Measurements from ENCODE around the gene MUL1.
"Not testable (repeated sequence)": the region's sequence is repeated elsewhere in the genome, so short reads cannot be mapped to it uniquely, and the experiment has no call there.

MUL1 gene

DNA sequence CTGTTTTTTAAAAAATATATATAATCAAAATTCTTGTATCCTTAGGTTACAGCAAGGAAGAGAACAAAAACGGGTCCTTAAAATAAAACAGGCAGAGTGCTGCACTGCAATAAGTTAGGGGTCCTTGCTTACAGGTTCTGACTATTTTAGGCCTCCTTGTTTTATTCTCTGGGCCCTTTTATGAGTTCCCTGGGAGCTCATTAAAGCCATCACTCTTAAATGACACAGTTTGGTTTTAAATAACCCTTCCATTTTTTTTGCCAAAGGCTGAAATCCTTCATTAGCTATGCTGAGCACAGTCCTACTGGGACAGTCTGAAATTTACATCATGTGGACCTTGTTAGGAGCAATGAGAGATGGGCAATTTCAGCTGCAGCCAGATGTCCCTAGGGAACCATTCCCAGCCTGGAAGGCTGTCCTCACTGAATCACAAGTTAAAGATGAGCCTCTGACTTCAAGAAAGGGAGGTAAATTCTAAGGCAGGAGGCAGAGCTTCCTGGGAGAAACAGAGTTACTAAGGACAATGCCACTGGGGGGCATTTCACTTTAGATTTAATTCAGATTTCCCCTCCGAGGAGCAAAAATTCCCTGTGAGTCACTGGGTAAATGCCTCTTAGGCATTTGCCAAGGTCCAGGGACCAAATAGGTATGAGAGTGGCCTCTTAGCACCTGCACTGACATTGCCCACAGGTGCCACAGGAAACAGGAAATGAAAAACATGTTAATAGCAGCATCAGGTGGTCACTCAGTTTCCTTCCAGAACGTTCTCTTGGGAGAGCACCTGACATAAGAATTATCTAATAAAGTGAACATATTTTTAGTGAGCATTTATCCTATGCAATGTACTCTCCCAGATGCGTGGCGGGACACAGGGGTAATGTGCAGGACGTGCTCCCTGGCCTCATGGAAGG is 3.8 kb upstream of the MUL1 start:
- no peak for DNase-seq (ENCODE audit: low spot score)

DNA sequence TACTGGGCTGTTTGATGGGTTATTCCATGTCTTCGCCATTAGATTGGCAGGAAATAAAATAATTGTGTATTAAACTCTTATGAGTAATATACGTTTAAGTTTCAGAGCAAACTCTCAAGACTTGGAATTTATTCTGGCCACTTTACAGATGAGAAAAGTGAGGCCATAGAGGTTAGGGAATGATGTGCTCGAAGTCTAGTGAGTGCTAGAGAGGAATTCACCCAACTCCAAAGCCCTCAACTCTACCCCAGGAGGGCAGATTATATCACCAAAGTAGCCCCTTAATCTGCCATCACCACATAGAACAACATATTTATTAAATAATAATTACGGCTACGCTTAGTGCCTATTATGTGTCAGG is 440 bp upstream of the MUL1 start:
- DNase-seq (ENCODE audit: low spot score), result peak; percentile 11

DNA sequence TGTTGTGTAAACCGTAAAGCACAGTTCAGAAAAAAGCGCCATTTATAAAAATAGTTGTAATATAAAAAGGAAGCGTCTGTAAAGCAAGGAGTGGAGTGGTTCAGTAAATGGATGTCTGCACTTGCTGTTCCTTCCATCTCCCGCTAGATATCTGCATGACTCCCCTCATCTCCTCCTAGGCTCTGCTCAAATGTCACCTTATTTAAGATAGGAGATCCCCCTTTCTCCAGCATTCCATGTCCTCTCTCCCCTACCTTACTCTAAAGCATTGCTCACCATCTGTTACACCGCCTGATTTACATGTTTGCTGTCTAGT is 745 bp downstream of the MUL1 start:
- no peak for DNase-seq (ENCODE audit: low spot score)

DNA sequence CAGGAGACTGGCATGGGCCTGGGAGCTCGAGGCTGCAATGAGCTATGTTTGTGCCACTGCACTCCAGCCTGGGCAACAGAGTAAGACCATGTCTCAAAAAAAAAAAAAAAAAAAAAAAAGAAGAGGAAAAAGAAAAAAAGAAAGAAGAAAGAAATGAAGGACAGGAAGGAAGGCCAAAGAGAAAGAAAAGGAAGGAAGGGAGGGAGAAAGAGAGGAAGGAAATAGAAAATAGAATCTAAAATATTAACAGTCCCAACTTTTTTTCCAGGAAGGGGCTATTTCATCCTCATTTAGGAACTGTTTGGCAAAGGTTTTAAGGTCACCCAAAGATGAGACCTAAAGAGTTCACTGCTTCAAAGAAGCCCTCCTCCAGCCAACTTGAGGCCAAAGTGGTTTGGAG is 2.5 kb downstream of the MUL1 start:
- no peak for DNase-seq (ENCODE audit: low spot score)

DNA sequence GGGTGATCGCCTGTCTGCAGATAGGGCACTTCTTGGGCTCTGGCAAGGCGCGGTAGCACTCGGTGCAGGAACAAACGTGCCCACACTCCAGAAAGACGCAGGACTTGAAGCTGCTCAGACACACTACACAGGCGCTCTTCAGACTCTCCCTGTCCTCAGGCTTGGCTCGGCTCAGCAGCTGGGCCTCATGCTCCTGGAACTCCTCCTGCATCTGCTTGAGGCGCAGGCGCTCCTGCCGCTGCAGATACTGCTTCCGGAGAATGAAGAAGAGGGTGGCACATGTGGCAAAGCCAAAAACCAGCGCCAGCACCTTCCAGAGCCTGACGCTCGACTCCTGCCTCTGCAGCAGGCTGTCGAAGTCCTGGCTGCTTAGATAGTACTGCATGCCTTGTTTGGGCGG is 7.2 kb downstream of the MUL1 start:
- DNase-seq (ENCODE audit: low spot score), result no peak

DNA sequence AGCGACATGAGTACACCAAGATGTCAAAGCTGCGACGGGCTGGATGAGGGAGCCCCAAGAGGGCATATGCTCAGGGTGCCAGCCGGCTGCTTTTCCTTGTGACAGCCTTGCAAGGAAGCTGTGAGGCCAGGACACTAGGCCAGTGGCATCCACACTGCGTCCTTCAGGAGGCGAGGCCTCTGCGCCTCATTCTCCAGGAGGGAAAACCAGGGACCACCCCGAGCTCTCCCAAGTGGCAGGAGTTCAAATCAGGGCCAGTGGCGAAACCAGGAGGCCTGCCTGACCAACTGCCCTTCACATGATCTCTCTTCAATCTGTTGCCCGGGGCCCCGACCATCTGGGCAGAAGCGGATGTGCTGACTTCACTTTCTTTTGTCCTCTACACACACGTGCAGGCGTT is 8.2 kb downstream of the MUL1 start:
- no peak for DNase-seq (ENCODE audit: low spot score)

DNA sequence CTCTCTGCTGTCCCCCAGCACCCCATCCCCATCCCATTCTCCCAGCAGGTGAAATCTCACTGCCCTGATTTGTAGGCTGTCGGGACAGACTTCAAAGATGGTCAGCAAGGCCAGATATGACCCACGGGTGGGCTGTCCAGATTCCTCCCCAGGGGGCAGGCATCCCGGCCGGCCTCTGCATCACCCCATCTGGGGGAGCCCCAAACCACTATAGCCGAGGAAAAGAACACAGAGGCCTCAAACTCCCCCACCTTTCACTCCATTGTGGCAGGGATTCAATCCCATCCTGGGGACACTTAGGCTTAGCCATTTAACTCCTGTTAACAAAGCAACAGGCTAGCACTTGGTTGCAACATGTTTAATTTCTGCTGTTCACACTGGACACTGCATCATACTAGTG is 8.8 kb downstream of the MUL1 start:
- no peak for DNase-seq (ENCODE audit: low spot score)

DNA sequence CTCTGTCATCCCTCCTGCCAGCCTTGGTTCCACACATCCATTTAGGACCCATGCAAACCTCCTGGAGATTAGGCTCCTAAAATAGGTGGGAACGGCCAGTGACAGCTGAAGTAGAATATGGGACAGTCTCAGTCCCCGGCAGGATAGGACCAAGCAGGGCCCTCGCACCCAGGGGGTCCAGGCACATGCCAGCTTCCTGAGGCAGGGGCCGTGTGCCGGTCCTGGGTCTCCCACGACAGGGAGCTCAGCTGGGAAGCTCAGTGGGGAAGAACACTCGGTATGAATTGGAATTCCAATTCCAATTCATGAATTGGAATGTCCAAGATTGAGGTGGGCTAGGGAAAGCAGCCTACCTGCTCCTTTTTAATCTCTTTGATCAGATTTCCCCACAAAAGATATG is 9.8 kb downstream of the MUL1 start:
- DNase-seq (ENCODE audit: low spot score), result no peak

DNA sequence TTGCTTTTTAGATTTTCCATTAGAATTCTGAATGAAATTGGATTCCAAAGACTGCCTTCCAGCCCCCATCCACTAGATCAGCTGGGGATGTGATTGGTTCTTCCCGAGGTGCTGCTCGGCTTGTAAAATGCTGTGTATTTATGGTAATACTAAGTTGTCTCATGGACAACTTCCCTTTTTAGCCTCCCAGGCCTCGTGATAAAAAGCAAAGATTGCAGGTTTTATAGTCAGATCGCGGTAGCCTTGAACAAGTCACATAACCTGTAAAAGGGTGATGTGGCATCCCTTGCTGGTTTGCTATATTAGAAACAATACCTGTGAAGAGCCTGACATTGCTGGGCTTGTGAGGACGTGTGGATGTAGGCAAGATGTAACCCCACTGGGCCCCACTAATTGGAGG is 10.4 kb downstream of the MUL1 start:
- no peak for DNase-seq (ENCODE audit: low spot score)

DNA sequence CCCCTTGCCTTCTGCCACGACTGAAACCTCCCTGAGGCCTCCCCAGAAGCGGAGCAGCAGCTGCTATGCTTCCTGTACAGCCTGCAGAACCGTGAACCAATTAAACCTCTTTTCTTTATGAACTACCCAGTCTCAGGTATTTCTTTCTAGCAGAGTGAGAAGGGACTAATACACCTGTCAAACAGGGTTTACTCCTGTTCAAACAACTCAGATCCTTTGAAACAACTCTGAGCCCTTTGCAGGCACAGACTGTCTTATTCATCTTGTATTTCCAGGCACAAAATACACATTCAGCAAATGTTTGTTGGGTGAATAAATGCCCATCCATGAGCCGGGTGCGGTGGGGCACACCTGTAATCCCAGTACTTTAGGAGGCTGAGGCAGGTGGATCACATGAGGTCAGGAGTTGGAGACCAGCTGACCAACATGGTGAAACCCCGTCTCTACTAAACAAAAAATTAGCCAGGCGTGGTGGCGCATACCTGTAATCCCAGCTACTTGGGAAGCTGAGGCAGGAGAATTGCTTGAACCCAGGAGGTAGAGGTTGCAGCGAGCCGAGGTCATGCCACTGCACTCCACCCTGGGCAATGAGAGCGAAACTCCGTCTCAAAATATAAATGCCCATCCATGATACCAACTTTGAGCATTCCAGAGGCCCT is 11.1 kb downstream of the MUL1 start:
- DNase-seq (ENCODE audit: low spot score), result not testable (repeated sequence)

DNA sequence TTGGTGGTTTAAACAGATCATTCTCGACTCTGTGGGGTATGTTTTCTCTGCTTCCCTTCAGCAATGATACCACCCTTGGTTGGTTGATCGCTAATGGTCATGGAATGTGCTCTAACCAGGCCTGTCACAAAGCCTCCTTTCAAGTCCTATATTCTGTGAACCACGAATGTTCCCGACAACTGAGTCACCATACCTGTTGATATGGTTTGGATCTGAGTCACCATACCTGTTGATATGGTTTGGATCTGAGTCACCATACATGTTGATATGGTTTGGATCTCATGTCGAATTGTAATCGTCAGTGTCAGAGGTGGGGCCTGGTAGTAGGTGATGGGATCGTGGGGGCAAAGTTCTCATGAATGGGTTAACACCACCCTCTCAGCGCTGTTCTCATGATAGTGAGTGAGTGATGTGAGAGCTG is 11.7 kb downstream of the MUL1 start:
- DNase-seq (ENCODE audit: low spot score), result no peak

DNA sequence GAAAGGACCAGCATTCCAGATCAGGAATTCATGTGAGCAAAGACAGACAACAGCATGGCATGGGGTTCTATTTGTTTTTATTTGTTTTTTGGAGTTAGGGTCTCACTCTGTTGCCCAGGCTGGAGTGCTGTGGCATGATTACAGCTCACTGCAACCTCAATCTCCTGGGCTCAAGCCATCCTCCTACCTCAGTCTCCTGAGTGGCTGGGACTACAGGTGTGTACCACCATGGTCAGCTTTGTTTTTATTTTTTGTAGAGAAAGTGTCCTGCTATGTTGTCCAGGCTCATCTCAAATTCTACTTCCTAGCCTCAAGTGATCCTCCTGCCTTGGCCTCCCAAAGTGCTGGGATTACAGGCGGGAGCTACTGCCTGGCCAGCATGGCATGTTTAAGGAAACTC is 12.3 kb downstream of the MUL1 start:
- no peak for DNase-seq (ENCODE audit: low spot score)

DNA sequence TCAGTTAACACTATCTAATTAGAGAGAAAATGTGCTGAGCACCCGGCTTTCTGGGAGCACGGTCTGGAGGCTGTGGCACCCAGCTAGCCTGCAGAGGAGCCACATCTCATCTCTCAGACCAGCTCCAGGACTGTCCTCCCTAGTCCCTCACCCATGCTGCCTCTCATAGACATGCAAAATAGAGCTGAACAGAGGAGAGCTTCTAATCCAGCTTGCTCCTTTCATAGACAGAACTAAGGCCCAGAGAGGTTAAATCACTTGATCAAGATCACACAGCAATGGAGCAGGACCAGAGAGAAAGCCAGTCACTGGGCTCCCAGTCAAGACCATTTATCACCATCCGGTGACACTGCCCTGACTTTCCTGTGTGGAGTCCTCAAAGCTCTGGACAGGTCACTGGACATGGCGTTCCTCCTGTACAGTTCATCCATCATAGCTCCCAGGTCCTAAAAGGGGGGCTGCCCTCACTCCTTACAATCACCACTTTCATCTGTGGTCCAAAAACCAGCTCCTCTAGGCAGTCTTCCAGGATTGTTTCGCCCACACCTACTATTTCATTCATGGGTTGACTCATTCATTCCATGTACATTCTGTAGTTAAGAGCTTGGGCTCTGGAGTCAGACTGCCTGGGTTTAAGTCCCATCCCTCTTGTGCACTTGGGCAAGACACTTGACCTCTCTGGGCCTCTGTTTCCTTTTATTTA is 13.2 kb downstream of the MUL1 start:
- DNase-seq (ENCODE audit: low spot score), result no peak

DNA sequence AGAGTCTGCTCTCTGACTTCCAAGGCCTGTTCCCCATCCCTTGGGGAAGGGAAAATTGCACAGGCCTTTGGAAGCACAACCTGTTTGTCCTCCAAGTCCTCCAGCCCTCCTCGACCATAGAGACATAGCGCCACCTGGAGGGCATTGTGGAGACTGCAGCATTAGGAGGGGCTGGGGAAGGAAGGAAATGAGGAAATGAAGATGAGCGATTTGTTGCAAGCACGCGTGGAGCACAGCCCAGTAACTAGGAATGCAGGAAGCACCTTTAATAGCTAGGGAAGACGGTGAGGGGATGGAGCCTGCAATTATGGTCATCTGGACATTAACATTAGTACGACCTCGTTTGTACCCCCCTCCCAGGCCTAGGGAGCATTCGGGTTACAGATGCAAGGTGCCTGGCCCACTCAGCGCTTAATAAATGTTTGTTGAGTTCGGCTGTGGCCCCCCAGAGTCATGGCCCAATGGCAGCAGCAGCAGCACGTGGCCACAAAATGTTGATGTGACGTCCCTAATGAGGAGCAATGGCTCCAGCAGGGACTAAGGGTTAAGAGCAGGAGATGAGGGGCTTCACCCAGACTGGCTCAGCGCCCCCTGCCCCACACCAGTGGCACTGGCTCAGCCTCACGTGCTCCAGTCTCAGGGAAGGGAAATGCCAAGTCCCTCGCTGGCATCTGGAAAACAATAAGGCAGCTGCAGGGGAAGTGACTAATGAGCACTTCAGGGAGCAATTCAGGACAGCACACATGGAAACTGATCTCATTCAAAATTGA is 13.9 kb downstream of the MUL1 start:
- peak; percentile 93 for DNase-seq (ENCODE audit: low spot score)

DNA sequence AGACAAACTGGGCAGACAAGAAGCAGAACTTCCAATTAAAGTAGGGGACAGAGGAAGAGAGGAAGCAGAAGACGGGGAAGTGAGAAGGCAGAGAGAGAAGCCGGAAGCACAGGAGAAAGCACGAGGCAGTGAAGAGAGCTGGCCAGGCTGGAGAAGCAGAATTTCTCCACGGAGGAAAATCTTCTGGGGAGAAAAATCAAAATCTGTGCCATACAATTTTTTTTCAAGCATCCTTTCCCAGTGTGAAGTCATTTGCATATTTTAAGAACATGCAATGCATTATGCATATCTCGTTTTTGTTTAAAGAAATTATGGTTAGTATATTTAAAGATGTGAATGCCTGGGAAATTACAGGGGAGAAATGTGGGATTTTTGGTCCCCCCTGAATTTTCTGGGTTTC is 14.6 kb downstream of the MUL1 start:
- DNase-seq (ENCODE audit: low spot score), result no peak

DNA sequence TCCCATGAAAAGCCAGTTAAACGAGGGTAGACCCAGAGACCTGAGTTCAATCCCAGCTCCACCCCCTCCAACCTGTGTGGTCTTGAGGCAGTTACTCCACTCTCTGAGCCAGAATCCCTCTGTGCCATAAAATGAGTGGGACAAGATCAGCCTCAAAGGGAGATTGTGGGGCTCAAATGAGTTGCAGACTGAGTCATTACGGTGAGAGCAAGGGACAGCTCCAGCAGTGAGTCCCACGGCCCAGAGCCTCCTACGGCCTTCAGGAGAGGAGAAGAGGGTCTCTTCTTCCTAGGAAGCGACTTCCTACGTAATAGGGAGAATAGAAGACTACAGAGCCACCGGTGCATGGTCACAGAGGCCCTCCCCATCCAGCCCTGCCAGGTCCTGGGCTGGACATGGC is 15.2 kb downstream of the MUL1 start:
- DNase-seq (ENCODE audit: low spot score), result no peak

DNA sequence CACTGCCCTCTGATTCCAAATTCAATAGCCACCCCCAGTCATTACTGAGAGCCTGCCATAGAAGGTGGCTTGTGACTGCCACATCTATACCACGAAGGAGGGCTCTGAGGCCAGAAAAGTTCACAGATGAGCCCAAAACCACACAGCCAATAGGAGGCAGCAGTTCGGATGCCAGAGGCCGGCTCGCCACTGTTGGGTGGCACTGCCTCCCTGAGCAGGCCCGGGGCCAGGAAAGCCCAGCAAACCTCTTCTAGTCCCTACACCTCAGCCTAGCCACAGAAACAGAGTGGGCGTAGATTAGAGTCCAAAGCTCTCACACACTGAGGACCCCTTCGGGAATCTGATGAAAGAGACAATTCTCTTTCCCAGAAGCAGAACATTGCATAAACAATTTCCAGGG is 16.1 kb downstream of the MUL1 start:
- DNase-seq (ENCODE audit: low spot score), result no peak

DNA sequence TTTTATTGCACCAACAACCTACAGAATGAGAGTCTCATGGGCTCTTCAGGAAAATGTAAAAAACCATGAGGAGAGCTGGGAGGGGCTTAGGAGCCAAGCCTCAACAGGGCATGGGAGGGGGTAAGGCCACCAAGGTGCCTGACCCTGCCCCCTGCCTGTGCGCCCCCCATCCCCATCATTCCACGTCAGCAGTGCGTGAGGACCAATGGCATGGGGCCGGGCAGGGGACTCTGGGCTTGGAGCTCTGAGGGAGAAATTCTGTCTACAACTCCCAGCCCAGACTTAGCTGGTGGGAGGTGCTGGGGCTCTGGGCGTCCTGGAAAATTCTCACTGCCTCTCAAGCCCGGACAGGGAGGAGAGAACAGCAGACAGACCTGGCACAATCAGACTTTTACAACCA is 16.8 kb downstream of the MUL1 start:
- DNase-seq (ENCODE audit: low spot score), result no peak

DNA sequence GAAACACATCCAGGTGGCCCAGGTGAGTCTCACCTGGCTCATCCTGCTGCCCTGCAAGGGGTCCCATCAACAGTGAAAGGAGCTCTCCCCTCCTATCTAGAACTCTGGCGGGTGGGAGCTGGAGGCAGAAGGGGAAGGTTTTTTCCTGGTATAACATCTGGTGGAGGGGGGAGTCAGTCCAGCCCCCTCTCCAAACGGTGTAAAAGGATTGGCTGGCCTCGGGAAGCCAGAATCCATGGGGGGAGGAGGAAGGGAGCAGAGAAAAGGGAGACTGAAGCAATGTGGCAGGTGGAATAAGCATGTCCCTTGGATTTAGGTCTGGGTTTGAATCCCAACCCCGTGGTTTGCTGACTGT is 20.7 kb downstream of the MUL1 start:
- no peak for DNase-seq (ENCODE audit: low spot score)

DNA sequence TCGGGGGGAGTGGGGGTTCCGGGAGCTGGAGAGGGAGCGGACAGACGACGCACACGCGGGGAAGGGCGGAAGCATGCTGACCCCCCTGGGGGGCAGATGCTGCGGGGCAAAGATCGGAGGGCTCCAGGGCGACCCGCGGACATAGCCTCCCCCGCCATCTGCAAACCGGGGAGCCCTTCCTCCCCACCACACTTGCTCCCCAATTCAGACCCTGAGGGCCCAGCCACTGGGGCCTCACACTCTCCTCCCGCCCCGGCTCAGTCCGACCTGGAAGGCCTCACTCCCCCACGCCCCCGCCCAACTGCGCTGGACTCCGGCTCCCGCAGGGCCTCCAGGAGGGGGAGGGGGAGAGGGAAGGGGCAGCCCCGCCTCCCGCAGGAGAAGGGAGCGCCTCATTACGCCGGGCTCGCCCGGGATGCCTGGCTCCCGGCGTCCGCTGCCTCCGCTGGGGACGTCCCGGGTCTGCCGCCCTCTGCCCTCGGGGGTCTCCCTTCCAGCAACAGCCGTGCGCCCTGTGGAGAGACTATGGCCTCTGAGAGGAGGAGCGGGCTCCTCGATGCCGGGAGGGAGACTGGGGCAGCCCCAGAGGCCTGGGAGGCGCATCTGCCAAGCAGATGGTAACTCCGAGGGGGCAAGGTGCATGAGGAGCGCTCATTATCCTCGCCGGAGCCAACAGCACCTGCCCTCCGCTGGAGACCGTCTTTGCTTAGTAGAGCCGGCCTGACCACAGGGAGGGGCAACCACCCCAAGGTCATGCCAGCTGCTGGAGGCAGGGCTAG is 21.3 kb downstream of the MUL1 start:
- peak; percentile 76 for DNase-seq (ENCODE audit: low spot score)

DNA sequence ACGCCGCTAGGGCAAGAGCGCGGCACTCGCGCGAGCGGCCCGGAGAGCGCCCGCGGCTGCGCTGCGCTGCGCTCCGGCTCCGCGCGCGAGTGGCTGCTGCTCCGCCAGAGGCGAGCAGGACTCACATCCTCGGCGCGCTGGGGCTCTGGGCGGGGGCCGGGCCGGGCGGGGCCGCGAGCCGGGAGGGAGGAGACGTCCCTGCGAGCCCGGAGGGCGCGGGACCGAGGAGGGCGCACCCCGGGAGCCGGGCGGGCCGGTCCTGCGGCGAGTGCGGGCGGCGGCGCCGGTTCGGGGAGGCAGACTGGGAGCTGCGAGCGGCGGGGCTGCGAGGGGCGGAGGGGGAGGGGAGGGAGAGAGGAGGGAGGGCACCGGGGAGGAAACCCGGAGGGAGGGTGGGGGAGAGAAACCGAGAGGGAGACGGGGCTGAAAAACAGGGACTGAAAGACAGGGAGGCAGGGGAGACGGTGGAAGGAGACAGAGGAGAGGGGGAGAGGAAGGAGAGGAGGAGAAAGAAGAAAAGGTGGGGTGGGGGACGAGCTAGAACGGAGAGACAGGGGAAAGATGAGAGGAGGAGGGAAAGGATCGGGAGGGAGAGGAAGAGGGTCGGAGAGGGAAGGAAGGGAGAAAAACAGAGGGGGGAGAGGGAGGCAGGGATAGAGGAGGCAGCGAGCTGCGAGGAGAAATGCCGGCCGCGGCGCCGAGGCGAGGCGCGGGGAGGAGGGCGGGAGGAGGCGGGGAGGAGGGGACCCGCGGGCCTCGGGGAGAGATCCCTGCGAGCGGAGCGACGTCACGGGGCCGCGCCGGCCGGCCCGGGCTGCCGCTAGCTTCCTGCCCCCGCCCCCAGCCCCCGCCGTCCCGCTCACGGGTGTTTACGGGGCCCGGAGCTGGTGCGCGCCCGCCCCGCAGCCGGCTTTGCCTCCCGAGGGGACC is 22.2 kb downstream of the MUL1 start, which contains the start of gene CAMK2N1:
Gene CAMK2N1 (minus strand): TSS at position 684 of the 930 bp plus-strand sequence. CDS start 831 bp downstream, outside the sequence.
- peak; percentile 81 for DNase-seq (ENCODE audit: low spot score)
